ENCODE data around the gene DENND2A.

Gene DENND2A

DNA sequence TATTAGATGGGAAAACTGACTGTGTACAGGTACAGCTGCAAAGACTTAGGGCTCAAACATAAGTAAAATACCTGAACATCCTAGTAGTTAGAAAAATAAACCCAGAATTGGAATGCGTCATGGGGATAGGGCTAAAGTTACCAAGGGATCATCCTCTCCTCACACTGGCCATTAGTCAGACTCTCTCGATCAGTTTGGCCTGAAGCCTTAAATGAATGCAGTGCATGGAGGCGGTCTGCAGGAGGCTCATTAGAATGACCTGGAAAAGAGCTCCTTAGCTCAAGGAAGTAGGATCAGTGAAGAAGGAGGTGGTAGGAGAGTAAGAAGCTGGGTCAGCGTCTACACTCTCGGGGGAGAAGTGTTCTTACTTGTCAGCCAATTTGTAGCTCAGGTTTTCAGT, 35.3 kb downstream of the DENND2A start:
- no peaks in the 10 kb centered on the region for H3K9me3 ChIP-seq (ENCODE audit: control insufficient read depth, insufficient read depth, low read length)
- H3K9ac ChIP-seq (ENCODE audit: low read depth, low read length) = no peak overlapping the region
- no peaks in the 10 kb centered on the region; the same call in 1 of the 2 replicates for H3K36me3 ChIP-seq (ENCODE audit: insufficient read depth, low read length)
- peaks cover 9% of the 10 kb centered on the region for H3K4me1 ChIP-seq (ENCODE audit: insufficient read depth, low read length)

DNA sequence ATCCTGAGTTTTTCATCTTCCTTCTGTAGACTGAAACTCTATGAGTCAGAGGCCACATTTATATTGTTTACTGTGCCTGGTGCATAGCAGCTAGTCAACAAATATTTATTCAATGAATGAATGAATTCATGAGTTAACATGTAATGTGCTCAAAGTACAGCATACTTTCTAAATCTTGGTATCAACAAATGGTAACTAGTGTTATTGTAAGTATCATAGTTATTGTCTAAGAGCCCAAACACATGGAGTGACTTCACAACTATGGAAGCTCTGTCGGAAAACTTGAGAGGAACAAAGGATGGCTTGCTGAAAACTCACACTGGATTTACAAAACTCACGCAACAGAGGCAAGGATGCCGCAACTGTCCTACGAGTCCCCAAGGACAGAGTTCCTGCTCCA, 35.9 kb downstream of the DENND2A start:
- Histone ChIP-seq H3K4me1 (ENCODE audit: insufficient read depth, low read length) (peaks cover 9% of the 10 kb centered on the region), H3K9me3 (ENCODE audit: control insufficient read depth, insufficient read depth, low read length) (no peaks in the 10 kb centered on the region), H3K36me3 (ENCODE audit: insufficient read depth, low read length) (no peaks in the 10 kb centered on the region; the same call in none of the 2 replicates), H3K9ac (ENCODE audit: low read depth, low read length) (no peak overlapping the region)

- H3K9me3 ChIP-seq (ENCODE audit: control insufficient read depth, insufficient read depth, low read length) = no peaks in the 10 kb centered on the region
- H3K4me1 ChIP-seq (ENCODE audit: insufficient read depth, low read length) = peaks cover 9% of the 10 kb centered on the region
- no peaks in the 10 kb centered on the region; the same call in none of the 2 replicates for H3K36me3 ChIP-seq (ENCODE audit: insufficient read depth, low read length)
- H3K9ac ChIP-seq (ENCODE audit: low read depth, low read length) = no peak overlapping the region
Observed at GRCh38 chr7:140604076-140604475, 36.5 kb downstream of the DENND2A start.

DNA sequence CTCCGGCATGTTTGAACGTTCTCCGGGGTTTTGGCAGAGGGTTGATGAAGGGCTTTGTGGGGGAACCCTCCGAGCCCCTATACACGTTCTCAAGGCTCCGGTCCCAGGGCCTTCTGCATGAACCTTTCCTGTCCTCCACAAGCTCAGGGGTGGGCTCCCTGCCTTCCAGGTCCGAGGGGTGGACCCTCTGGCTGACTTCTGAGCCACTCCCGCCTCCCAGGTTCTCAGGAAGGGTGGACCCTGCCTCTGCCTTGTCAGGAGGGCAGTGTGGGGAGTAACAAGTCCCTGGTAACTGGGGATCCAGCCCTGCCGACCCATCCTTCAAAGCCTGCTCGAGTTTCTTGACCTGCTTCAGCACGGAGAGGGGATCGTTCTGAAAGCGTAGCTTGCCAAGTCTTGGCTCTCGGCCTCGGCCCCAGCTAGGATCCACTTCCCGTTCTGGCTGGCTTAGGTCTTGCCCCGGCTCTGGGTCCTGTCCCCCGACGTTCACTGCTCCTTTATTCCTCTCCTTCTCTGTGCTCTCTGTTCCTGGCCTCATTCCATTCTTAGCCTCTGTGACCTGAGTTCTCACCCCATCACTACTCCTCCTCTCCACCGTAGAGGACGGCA, 38.9 kb downstream of the DENND2A start:
- H3K36me3 ChIP-seq (ENCODE audit: insufficient read depth, low read length) = no peaks in the 10 kb centered on the region; the same call in none of the 2 replicates

GRCh38 chr7:140600341-140600740, 40.3 kb downstream of the DENND2A start:
- Histone ChIP-seq H3K4me1 (ENCODE audit: insufficient read depth, low read length) (peaks cover 8% of the 10 kb centered on the region), H3K9me3 (ENCODE audit: control insufficient read depth, insufficient read depth, low read length) (no peaks in the 10 kb centered on the region), H3K36me3 (ENCODE audit: insufficient read depth, low read length) (no peaks in the 10 kb centered on the region; the same call in none of the 2 replicates), H3K9ac (ENCODE audit: low read depth, low read length) (no peak overlapping the region)

More for the DNA sequence above, 38.9 kb downstream of the DENND2A start:
- Histone ChIP-seq H3K9ac (ENCODE audit: low read depth, low read length) (no peak overlapping the region), H3K4me1 (ENCODE audit: insufficient read depth, low read length) (peaks cover 9% of the 10 kb centered on the region), H3K9me3 (ENCODE audit: control insufficient read depth, insufficient read depth, low read length) (no peaks in the 10 kb centered on the region)

DNA sequence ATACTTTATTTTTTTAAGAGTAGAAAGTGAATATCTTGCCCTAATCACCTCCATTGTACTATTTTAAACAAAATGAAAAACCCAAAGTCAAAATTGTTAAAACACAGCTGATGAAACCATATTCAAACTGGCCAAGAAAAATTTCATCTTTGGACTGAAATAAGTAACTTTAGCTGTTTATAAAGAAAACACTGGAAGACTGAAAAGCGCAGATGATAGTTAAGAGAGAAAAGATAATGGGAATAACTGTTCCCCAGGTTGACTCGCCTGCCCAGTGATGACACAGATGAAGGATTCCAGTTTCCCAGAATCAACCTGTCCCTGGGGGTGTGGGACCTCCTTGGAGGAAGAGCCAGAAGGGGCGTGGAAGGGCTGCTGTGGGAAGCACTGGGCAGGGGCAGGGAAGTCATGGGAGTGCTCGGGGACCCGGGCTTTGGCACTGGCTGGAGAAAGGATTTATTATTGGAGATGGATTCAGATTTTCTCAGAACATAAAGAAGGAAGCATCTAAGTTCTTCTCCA, 43.1 kb downstream of the DENND2A start:
- H3K4me1 ChIP-seq (ENCODE audit: insufficient read depth, low read length) = no peaks in the 10 kb centered on the region
- no peaks in the 10 kb centered on the region; the same call in 1 of the 2 replicates for H3K36me3 ChIP-seq (ENCODE audit: insufficient read depth, low read length)
- no peaks in the 10 kb centered on the region for H3K9me3 ChIP-seq (ENCODE audit: control insufficient read depth, insufficient read depth, low read length)
- H3K9ac ChIP-seq (ENCODE audit: low read depth, low read length) = no peak overlapping the region

DNA sequence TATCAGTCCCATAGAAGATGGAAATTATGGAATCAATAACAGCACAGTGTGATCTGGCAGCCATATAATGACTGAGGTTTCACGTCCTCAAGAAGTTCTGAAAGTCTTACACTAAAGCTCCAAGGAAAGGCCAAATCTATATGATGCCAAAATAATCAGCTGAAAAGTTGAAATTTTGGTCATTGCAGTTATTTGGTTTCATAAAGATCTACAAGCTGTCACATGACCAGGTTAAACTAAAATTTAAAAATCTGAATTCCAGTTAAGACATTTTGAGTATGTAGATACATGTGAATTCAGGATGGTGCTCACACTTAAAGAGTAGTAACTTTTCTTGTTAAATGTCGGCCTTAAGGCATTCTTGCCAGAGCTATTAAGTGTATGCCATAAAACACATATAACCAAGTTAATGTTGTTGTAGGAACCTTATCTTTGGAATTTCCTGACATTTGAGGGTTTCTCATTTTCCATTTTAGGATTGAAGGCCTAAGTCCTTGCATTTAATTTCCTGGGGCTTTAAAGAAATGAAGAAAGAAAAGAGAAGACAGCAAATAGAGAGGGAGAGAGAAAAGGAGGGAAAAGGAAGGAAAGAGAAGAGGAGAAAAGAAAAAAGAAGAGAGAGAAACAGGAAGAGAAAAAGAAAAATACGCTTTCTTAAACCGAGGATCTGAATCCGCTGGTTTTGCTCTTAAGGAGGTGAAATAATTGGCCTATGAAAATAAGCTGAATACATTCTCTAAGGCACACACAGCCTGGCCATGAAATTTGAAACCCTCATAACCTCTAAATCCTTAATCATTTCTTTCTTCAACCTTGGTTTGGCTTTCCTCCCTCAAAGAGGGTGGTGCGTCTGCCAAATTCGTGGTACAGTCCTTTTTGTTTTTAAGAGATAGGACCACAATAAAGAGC, 43.8 kb downstream of the DENND2A start:
- Histone ChIP-seq H3K36me3 (ENCODE audit: insufficient read depth, low read length) (no peaks in the 10 kb centered on the region; the same call in 1 of the 2 replicates), H3K4me1 (ENCODE audit: insufficient read depth, low read length) (no peaks in the 10 kb centered on the region), H3K9ac (ENCODE audit: low read depth, low read length) (no peak overlapping the region), H3K9me3 (ENCODE audit: control insufficient read depth, insufficient read depth, low read length) (no peaks in the 10 kb centered on the region)

GRCh38 chr7:140595468-140596092, 45.0 kb downstream of the DENND2A start:
- H3K36me3 ChIP-seq (ENCODE audit: insufficient read depth, low read length) = no peaks in the 10 kb centered on the region; the same call in 1 of the 2 replicates
- no peak overlapping the region for H3K9ac ChIP-seq (ENCODE audit: low read depth, low read length)
- H3K4me1 ChIP-seq (ENCODE audit: insufficient read depth, low read length) = no peaks in the 10 kb centered on the region
- no peaks in the 10 kb centered on the region for H3K9me3 ChIP-seq (ENCODE audit: control insufficient read depth, insufficient read depth, low read length)

GRCh38 chr7:140594131-140594691, 46.4 kb downstream of the DENND2A start:
- Histone ChIP-seq H3K4me1 (ENCODE audit: insufficient read depth, low read length) (no peaks in the 10 kb centered on the region), H3K9me3 (ENCODE audit: control insufficient read depth, insufficient read depth, low read length) (no peaks in the 10 kb centered on the region), H3K9ac (ENCODE audit: low read depth, low read length) (no peak overlapping the region), H3K36me3 (ENCODE audit: insufficient read depth, low read length) (no peaks in the 10 kb centered on the region)

DNA sequence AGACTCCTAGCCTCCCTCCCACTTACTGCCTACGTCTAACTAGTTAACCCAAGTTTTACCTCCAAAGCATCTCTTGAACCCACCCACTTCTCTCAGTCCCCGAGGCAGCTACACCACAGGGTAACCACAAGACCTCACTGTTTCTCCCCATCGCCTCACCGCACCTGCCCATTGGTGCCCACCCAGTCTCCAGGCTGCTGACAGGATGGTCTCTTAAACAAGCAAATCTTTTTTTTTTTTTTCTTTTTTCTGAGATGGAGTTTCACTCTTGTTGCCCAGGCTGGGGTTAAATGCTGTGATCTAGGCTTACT, 47.0 kb downstream of the DENND2A start:
- Histone ChIP-seq H3K9ac (ENCODE audit: low read depth, low read length) (no peak overlapping the region), H3K9me3 (ENCODE audit: control insufficient read depth, insufficient read depth, low read length) (no peaks in the 10 kb centered on the region), H3K4me1 (ENCODE audit: insufficient read depth, low read length) (no peaks in the 10 kb centered on the region), H3K36me3 (ENCODE audit: insufficient read depth, low read length) (no peaks in the 10 kb centered on the region)

- Histone ChIP-seq H3K36me3 (ENCODE audit: insufficient read depth, low read length) (no peaks in the 10 kb centered on the region), H3K9ac (ENCODE audit: low read depth, low read length) (no peak overlapping the region), H3K9me3 (ENCODE audit: control insufficient read depth, insufficient read depth, low read length) (no peaks in the 10 kb centered on the region), H3K4me1 (ENCODE audit: insufficient read depth, low read length) (no peaks in the 10 kb centered on the region)
Observed at GRCh38 chr7:140592964-140593671, 47.5 kb downstream of the DENND2A start.

DNA sequence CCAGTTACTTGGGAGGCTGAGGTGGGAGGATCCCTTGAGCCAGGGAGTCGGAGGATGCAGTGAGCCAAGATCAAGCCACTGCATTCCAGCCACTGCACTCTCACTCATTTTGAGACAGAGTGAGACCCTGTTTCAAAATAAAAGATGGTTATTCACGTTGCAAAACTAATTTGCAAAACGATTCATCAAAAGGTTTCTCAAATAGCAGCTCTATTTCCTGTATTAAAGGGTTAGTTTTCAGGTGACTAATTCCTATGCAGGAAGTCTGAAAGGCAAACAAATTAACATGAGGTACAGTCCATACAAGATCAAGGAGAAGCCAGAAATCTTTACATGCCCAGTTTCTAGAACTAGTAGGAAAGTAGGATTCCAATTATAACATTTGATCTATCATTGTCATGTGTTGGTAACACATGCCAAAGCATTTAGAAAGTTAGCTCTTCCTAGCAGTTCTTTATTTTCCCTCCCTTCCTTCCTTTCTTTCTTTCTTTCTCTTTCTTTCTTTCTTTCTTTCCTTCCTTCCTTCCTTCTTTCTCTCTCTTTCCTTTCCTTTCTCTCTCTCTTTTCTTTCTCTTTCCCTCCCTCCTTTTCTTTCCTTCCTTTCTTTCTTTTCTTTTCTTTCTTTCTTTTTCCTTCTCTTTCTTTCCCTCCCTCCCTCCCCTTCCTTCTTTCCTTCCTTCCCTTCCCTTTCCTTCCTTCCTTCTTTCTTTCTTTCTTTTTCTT, 49.3 kb downstream of the DENND2A start:
- Histone ChIP-seq H3K36me3 (ENCODE audit: insufficient read depth, low read length) (peaks cover 5% of the 10 kb centered on the region), H3K9ac (ENCODE audit: low read depth, low read length) (no peak overlapping the region), H3K9me3 (ENCODE audit: control insufficient read depth, insufficient read depth, low read length) (no peaks in the 10 kb centered on the region), H3K4me1 (ENCODE audit: insufficient read depth, low read length) (no peaks in the 10 kb centered on the region)

GRCh38 chr7:140587243-140587642, 53.4 kb downstream of the DENND2A start:
- no peaks in the 10 kb centered on the region for H3K9me3 ChIP-seq (ENCODE audit: control insufficient read depth, insufficient read depth, low read length)
- H3K4me1 ChIP-seq (ENCODE audit: insufficient read depth, low read length) = no peaks in the 10 kb centered on the region
- H3K36me3 ChIP-seq (ENCODE audit: insufficient read depth, low read length) = peaks cover 14% of the 10 kb centered on the region
- H3K9ac ChIP-seq (ENCODE audit: low read depth, low read length) = no peak overlapping the region
